HCEC 1CT (cell line): Measurements from ENCODE around the gene RBM14.
"Not testable (repeated sequence)": the region's sequence is repeated elsewhere in the genome, so short reads cannot be mapped to it uniquely, and the experiment has no call there.

Experiments
- DNase-seq: peaks from one replicate; pipeline ENCODE4 v3.0.0-alpha.2; 2017

RBM14 gene

DNA sequence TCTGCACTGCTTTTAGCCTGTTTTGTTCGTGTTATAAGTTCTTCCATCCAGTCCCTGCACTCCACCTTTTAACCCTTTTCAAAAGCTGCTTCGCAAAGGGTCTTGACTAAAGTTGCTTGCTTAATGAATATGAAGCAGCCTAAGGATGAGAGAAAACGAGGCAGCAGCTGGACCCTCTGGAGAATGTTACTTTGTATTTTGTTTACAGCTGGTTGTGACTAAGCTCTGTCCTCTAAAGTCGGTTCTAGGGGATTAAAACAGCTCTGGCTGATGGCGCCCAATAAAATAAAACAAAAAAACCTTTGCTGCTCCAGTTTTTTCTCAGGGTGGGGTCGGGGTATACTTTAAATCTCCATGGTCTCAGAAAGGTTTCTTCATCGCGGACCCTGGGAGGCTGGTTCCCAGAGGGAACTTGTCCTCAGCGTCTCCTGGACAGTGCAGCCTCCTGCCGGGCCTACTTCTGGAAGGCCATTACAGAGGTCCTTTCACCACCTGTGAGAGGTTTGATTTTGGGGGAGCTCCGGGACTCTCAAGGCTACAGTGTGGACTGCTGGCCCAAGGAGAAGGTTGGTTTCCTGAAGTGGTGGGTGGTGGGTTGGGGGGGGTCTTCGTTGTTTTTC lies 21.2 kb downstream of the RBM14 start:
- peak; percentile 38 for DNase-seq

DNA sequence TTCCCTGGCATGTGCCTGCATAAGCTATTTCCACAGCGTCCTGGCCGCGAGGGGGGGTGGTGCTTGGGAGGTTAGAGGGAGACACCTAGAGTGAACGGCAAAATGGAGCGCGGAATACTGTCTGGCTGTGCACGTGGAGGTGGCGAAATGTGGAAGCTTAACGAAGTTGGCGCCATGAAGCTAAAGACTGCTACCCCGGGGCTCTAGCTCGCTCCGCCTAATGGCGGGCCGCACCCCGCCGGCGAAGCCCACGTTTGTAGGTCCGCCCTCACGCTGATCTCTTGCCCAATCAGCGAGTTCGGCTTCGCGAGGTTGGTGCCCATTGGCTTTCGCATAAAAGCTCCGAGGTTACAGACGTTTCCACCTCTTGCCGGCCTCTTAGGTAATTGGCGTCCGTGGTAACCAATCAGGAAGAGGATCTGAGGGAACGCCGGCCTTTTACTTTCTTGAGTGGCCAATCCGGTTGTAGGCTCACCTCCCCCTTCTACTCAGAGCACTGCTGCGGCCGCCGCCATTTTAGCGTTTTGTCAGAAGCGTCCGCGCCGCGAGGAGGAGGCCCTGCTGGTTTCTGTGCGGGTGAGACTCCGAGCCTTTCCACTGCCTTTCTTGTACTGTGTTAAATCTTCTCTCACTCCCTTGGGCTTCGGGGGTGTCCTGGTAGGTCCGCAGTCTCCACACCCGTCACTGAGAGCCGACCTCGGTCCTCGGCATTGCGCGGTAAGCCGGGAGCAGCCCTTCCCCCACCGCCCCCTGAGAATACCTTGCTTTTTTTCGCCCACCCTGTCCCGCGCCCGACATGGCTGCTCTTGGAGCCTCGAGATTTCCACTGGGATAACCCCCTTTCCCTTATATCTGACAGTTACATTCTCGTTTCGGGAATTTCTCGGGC lies 22.0 kb downstream of the RBM14 start, which contains the start of gene RBM4:
TSS of gene RBM4 (plus strand) at position 527 of the 889 bp plus-strand sequence. CDS start 1,009 bp downstream, outside the sequence.
- peak; percentile 100 for DNase-seq

DNA sequence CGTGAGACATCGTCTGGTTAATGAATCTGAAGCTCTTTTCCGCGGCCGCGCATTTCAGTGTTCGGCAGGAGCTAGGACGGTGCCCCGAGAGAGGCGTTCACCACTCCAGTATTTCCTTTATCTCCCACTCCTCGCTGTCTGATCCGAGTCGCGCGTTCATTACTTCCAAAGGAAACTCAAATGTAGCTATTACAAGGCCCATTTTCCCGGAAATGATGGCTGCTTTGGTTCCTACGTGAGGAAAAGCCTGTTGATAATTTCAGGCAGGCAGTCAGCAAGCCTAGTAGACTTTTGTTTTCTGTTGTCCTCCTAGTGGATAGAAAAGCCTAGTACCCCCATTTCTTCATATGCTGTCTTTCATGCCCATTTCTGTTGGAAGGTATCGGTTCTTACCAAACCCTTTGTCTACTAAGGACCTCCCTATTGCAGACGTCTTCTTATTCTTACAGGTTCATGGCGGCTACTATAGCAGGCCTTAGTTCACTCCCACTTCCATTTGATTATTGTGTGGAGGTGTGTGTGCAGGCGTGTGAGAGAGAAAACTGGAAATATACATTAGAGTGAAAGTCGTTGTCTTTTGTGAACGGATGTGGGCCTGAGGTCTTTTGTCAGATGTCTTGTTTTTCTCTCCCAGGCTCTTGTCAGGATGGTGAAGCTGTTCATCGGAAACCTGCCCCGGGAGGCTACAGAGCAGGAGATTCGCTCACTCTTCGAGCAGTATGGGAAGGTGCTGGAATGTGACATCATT lies 22.8 kb downstream of the RBM14 start:
- DNase-seq = peak; percentile 27

DNA sequence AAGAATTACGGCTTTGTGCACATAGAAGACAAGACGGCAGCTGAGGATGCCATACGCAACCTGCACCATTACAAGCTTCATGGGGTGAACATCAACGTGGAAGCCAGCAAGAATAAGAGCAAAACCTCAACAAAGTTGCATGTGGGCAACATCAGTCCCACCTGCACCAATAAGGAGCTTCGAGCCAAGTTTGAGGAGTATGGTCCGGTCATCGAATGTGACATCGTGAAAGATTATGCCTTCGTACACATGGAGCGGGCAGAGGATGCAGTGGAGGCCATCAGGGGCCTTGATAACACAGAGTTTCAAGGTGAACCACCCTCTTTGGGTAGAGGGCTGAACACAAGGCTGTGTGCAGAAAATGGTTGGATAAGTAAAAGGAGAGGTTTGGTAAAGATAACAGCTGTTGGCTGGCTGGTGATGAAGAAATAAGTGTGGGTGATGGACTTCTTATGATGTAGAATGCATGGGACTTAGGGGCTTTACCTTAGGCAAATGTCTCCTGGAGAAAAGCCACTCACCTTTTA lies 23.4 kb downstream of the RBM14 start:
- DNase-seq = not testable (repeated sequence)

DNA sequence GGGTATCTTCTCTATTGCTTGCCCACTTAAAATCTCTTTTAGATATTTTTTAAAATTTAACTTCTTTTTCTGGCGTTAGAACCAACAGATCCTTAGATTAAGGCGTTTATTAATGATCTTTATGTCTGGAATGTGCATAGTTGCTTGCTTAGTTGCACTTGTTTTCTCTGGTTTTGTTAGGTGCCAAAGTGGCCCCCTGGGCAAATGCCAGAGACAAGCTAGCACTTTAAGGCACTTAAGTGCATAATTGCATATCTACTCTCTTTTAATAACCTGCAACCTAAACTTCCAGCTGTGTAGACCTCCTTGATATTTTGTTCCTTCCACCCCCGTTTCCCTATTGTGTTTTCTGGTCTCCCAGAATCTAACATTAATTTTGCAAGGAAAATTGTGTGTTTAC lies 25.4 kb downstream of the RBM14 start:
- no peak for DNase-seq

DNA sequence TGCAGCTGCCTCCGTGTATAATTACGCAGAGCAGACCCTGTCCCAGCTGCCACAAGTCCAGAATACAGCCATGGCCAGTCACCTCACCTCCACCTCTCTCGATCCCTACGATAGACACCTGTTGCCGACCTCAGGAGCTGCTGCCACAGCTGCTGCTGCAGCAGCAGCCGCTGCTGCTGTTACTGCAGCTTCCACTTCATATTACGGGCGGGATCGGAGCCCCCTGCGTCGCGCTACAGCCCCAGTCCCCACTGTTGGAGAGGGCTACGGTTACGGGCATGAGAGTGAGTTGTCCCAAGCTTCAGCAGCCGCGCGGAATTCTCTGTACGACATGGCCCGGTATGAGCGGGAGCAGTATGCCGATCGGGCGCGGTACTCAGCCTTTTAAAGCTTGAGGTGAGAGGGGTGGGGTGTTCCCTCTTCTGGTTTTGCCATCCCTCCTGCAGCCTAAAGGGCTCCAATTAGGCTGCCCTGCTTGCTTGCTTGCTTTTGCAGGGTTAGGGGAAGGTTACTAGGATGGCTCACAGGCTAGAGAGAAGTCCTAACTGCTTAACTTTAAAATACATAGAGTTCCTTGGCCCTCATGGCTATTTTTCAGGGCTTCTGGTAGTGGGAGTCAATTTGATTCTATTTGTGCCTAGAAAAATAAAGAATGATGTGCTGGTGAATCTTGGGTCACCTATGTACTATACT lies 27.5 kb downstream of the RBM14 start:
- no peak for DNase-seq

DNA sequence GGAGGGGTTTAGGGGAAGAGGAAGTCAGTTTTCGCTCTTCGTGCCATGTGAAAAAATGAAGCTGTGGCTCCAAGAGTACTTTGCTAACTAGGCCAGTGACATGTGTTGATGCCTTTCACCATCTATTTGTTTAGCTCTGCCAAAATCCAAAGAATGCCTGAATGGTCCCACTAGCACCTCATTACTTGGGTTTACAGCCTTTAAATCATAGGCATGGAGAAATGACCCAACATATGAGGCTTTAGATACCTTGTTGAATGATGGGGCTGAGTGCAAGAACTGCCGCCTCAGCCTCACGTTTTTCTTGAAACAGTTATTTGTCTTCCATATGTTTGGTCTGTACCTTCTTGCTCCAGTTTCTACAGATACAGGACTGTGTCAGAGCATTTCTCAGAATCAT lies 30.4 kb downstream of the RBM14 start:
- DNase-seq = no peak

DNA sequence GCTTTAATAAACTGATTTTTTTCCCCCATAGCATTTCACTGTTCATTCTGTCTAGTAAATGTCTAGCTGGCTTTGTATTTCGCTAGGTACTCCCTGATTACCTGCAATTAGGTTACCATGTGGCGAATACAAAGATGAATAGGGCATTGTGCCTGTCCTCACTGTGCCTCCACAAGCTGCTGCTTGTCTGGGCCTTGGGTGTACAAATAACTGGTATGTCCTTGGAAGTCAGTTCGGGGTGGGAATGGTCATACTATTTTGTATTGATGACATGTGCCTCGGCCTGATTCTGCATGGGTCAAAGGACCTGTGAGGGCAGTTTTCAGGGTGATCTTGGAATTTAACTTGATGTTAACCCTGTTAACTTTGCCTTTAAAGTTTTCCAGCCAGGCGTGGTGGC lies 33.5 kb downstream of the RBM14 start:
- DNase-seq = no peak

DNA sequence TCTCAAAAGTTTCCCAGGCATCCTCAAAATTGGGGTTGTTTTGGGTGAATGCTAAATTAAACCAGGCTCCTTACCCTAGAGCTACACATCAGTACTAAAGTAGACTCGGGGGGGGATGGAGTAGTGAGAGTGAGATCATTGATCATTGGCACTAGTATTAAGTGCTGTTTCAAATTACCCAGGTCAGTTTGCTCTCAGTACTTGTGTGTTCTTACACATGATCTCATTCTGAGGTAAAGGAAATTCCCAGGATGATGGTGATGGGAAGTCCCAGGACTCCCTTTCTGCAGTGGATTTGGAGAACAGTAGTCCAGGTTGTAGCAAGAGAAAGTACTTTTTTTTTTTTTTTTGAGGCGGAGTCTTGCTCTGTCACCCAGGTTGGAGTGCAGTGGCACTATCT lies 34.6 kb downstream of the RBM14 start:
- DNase-seq = no peak

DNA sequence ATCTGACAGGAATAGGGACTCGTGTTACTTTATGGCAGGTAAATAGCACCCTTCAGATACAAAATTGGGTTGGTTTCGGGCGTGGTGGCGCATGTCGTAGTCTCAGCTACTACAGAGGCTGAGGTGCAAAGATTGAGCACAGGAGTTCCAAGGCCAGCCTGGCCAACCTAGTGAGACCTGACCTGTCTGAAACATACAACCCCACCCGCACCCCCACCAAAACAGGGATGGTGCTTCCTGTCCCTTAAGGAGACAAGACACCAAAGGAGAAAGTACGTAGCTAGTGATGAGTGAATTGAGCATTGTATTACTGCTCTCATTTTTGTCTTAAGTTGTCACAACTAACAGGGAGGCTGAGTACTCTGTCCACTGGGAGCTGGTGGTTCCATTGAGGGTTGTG lies 36.2 kb downstream of the RBM14 start:
- DNase-seq = no peak

DNA sequence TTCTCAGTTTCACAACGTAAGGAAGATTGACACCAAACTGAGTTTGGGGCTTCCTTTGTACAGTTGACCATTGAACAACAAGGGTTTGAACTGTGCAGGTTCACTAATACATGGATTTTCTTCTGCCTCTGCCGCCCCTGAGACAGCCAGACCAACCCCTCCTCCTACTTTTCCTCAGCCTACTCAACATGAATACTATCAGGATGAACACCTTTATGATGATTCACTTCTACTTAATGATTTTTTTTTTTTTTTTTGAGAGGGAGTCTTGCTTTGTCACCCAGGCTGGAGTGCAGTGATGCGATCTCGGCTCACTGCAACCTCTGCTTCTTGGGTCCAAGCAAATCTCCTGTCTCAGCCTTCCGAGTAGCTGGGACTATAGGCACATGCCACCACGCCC lies 36.7 kb downstream of the RBM14 start:
- no peak for DNase-seq

DNA sequence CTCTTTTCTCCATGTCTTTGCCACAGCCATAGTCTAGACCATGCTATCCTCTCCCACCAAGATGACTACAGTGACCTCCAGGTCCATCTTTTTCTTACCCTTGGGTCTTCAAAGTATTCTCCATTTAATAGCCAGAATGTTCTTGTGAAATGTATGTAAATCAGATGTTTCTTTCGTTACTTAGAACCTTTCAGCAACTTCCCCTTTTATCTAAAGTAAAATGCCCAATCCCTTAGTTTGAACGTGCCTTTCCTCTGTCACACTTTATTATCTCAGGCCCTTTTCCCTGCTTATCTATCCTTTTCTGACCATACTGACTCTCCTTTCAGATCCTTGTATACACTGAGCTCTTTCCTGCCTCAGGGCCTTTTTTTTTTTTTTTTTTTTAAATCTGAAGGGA lies 43.3 kb downstream of the RBM14 start:
- DNase-seq = no peak

DNA sequence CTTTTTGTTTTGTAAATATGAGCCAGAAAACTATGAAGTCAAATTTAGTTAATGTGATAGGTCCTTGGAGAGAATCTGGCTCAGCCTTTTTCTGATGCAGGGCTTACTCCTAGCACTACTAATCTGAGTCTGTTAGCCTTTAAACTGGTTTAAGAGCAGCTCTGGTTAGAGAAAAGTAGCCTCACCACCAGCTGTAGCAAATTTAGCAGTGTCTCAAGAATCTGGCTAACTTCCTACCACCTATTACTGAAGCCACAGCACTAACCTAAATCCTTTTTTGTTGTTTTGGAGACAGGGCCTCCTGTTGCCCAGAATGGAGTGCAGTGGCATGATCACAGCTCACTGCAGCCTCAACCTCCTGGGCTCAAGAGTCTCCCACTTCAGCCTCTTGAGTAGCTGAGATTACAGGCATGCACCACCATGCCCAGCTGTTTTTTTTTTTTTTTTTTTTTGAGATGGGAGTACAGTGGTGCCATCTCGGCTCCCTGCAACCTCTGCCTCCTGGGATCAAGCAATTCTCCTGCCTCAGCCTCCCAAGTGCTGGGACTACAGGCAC lies 47.4 kb downstream of the RBM14 start:
- DNase-seq = no peak

DNA sequence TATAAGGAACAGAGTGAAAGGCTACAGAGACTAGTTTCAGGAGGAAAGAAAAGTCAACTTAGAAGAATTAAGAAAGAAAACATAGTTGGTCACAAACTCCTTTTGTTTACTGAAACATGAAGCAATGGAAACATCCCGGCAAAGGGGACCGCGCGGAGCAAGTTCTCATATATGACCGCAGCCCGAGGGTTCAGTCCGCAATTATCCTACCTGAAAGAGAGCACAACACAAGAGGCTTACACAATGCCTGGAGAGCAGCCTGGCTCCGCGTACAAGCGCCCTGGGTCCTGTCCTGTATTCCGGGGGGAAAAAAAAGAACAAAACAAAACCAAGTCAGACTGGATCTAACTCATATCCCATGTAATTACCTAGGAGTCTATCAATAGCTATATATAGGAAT lies 48.9 kb downstream of the RBM14 start:
- no peak for DNase-seq

DNA sequence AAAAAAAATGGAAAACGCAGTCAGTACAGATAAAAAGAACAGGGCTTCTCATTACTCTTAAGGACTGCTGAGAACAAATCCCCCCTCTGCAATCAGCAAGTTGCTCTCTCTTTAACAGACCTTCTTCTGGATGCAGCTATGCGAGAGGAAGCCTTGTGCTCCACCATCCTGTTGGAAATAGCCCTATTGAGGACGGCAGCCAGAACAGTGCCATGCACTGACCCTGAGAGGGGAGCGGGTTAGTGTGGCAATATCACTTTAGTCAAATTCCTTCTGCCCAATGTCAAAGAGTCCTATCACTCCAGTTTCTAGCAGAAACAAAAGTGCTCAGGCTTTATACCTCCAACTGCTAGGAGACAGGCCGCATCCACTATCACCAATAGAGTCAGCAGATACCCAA lies 54.4 kb downstream of the RBM14 start:
- no peak for DNase-seq

DNA sequence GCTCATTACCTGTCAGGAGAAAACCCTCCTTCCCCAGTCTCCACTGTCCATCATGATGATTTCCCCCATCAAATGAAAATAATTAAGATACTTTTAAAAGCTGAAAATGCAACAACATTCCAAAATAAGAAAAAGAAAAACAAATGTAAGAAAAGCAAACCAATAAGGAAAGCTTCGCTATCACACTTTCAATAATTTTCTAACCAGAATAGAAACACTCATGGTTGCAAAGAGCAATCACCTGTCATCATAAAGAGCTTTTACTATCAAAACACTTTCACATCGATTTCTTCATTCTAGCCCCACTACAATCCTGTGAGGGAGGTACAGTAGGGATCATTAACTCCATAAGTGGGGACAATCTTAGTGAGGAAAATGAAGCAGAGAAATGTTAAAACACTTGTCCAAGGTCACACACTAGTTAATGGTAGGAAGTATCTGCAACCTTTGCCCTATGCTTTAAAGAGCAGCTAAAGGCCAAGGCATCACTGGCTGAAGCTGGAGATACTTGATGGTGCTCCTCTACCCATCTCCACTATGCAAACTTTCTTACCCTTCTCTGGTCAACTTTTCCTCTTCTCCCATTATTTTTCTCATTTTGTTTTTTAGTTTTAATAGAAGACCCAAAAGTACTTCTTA lies 58.7 kb downstream of the RBM14 start:
- no peak for DNase-seq

DNA sequence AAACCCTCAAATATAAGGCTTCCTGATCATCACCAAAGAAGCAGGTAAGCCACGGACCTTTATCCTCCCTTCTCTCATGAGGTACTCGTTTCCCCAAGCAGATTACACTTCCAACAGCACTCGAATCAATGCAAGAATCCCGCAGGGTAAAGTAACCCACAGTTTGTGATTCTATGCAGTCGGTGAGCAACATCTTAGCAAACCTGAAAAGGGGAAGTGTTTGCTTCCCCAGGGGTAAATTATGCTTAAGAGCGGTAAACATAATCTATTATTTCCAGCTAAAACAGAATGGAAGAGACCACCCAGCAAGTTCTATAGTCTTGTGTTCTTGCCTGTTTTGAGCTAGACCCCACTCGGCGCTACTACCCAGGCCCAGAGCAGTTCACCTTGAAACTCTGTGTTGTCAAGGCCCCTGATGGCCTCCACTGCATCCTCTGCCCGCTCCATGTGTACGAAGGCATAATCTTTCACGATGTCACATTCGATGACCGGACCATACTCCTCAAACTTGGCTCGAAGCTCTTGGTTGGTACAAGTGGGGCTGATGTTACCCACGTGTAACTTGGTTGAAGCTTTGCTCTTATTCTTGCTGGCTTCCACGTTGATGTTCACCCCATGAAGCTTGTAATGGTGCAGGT lies 60.0 kb downstream of the RBM14 start:
- DNase-seq = no peak
